Neural cell (in vitro differentiated cells): ENCODE results near the gene ZNRF1.

Experiments used
- EP300 ChIP-seq: fragments of 450-650 bp; conservative IDR thresholded peaks from 2 replicates; pipeline ENCODE4 v1.6.1; 2014; ENCODE audit warnings: antibody characterized with exemption, mild to moderate bottlenecking, moderate library complexity; ENCODE audit not compliant: poor library complexity, severe bottlenecking
- EZH2 ChIP-seq: fragments of 200-600, 300-800 bp; shearing (Covaris generic), sonication (generic); IDR thresholded peaks from 2 replicates; pipeline ENCODE4 v1.6.1; 2014; ENCODE audit warnings: antibody characterized with exemption, low read length, borderline replicate concordance, mild to moderate bottlenecking; ENCODE audit not compliant: insufficient read depth, poor library complexity, severe bottlenecking
- MXI1 ChIP-seq: fragments of 450-650 bp; conservative IDR thresholded peaks from 2 replicates; pipeline ENCODE4 v1.6.1; 2014; ENCODE audit warnings: antibody characterized with exemption, mild to moderate bottlenecking; ENCODE audit not compliant: poor library complexity, severe bottlenecking
- POLR2AphosphoS5 ChIP-seq: IDR thresholded peaks from 2 replicates; pipeline ENCODE4 v1.6.1; 2012
- RAD21 ChIP-seq: fragments of 450-650 bp; conservative IDR thresholded peaks from 2 replicates; pipeline ENCODE4 v1.6.1; 2014; ENCODE audit warnings: antibody characterized with exemption, mild to moderate bottlenecking, moderate library complexity
- TAF1 ChIP-seq: IDR thresholded peaks from 2 replicates; pipeline ENCODE4 v1.6.1; 2012; ENCODE audit warnings: low read depth
- TF ChIP-seq, protein P1 (sequence below): fragments of 450-650 bp; IDR thresholded peaks from 2 replicates; pipeline ENCODE4 v1.5.1; 2014; ENCODE audit warnings: antibody characterized with exemption, mild to moderate bottlenecking, moderate library complexity; ENCODE audit not compliant: poor library complexity, severe bottlenecking
- TF ChIP-seq, protein P2 (sequence below): IDR thresholded peaks from 2 replicates; pipeline ENCODE4 v1.6.1; 2012; ENCODE audit warnings: borderline replicate concordance

DNA sequence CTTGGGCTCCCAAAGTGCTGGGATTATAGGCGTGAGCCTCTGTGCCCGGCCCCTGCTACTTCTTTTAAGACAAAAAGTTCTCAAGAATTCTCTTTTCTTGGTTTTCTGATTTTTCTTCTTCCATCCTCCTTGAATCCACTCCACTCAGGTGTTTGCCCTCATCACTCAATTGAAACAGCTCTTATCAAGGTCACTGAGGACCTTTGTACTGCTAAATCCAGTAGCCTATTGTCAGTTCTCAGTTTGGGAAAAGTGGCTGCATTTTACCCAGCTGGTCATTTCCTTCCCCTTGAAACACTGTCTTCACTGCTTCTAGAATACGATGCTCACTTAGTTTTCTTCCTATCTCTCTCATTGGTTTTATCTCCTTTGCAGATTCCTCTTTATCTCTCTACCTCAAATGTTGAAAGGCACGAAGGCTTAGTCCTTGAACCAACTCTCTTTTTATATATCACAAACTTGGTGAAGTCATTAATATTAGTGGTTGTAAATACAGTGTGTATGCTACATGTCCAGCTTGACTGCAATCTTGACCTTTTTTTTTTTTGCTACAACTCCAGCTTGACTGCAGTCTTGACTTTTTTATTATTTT, 29.8 kb downstream of the ZNRF1 start:
- TF ChIP-seq, protein P1, sequence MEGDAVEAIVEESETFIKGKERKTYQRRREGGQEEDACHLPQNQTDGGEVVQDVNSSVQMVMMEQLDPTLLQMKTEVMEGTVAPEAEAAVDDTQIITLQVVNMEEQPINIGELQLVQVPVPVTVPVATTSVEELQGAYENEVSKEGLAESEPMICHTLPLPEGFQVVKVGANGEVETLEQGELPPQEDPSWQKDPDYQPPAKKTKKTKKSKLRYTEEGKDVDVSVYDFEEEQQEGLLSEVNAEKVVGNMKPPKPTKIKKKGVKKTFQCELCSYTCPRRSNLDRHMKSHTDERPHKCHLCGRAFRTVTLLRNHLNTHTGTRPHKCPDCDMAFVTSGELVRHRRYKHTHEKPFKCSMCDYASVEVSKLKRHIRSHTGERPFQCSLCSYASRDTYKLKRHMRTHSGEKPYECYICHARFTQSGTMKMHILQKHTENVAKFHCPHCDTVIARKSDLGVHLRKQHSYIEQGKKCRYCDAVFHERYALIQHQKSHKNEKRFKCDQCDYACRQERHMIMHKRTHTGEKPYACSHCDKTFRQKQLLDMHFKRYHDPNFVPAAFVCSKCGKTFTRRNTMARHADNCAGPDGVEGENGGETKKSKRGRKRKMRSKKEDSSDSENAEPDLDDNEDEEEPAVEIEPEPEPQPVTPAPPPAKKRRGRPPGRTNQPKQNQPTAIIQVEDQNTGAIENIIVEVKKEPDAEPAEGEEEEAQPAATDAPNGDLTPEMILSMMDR, result no peak
- TF ChIP-seq EZH2 (no peak), POLR2AphosphoS5 (no peak), RAD21 (no peak), MXI1 (no peak), EP300 (no peak), TAF1 (no peak)
- TF ChIP-seq, protein P2, sequence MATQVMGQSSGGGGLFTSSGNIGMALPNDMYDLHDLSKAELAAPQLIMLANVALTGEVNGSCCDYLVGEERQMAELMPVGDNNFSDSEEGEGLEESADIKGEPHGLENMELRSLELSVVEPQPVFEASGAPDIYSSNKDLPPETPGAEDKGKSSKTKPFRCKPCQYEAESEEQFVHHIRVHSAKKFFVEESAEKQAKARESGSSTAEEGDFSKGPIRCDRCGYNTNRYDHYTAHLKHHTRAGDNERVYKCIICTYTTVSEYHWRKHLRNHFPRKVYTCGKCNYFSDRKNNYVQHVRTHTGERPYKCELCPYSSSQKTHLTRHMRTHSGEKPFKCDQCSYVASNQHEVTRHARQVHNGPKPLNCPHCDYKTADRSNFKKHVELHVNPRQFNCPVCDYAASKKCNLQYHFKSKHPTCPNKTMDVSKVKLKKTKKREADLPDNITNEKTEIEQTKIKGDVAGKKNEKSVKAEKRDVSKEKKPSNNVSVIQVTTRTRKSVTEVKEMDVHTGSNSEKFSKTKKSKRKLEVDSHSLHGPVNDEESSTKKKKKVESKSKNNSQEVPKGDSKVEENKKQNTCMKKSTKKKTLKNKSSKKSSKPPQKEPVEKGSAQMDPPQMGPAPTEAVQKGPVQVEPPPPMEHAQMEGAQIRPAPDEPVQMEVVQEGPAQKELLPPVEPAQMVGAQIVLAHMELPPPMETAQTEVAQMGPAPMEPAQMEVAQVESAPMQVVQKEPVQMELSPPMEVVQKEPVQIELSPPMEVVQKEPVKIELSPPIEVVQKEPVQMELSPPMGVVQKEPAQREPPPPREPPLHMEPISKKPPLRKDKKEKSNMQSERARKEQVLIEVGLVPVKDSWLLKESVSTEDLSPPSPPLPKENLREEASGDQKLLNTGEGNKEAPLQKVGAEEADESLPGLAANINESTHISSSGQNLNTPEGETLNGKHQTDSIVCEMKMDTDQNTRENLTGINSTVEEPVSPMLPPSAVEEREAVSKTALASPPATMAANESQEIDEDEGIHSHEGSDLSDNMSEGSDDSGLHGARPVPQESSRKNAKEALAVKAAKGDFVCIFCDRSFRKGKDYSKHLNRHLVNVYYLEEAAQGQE, result no peak
